Kidney (tissue), 14 donors: ENCODE results near the gene CD27. TPM values are rescaled to one million over a fixed set of nuclear protein-coding genes. Genes with fewer than 3 reads are reported as not detected.
"Not testable (repeated sequence)": the region's sequence is repeated elsewhere in the genome, so short reads cannot be mapped to it uniquely, and the experiment has no call there.

Experiments used
- DNase-seq, 5 donors: peaks; one replicate each; pipeline ENCODE4 v3.0.0-alpha.2; 2013 to 2020
- FAIRE-seq: peaks from 2 replicates; lab custom pipeline; 2012; peaks lifted over from hg19 to GRCh38; lab: Jason Lieb, UNC
- H3K27ac ChIP-seq, 2 donors: one replicate each; pipeline ENCODE4 v1.7.0; 2013; ENCODE audit warnings: low read depth in 2 of 2, low read length in 2 of 2, inconsistent platforms in 1 of 2
- H3K27me3 ChIP-seq: one replicate; pipeline ENCODE4 v1.7.1; 2013; ENCODE audit warnings: low read length, inconsistent platforms; ENCODE audit not compliant: control insufficient read depth, insufficient read depth
- H3K36me3 ChIP-seq, 3 donors: one replicate each; pipeline versions ENCODE4 v1.7.0 to v1.7.1; 2013; ENCODE audit warnings: low read length in 3 of 3, control low read depth in 1 of 3, inconsistent platforms in 1 of 3; ENCODE audit not compliant: insufficient read depth in 3 of 3, control insufficient read depth in 2 of 3
- H3K4me1 ChIP-seq, 3 donors: one replicate each; pipeline versions ENCODE4 v1.7.0 to v1.7.1; 2013; ENCODE audit warnings: low read length in 3 of 3, inconsistent platforms in 1 of 3, low read depth in 1 of 3; ENCODE audit not compliant: control insufficient read depth in 2 of 3, insufficient read depth in 2 of 3
- H3K4me3 ChIP-seq, 3 donors: one replicate each; pipeline versions ENCODE4 v1.7.0 to v1.8.1; 2013; ENCODE audit warnings: low read length in 3 of 3, control low read depth in 1 of 3, inconsistent platforms in 1 of 3
- H3K9ac ChIP-seq, 3 donors: one replicate each; pipeline versions ENCODE4 v1.7.0 to v1.7.1; 2013; ENCODE audit warnings: low read length in 3 of 3, control low read depth in 1 of 3, inconsistent platforms in 1 of 3
- H3K9me3 ChIP-seq, 3 donors: one replicate each; pipeline versions ENCODE4 v1.7.0 to v1.7.1; 2013; ENCODE audit warnings: low read length in 3 of 3, control low read depth in 1 of 3, inconsistent platforms in 1 of 3; ENCODE audit not compliant: control insufficient read depth in 2 of 3, insufficient read depth in 1 of 3
- intact Hi-C: fragments of 100-400 bp; cut with DNase I; formaldehyde crosslinking; loops from one replicate; pipeline ENCODE4 v1.11.1; 2022
- polyA plus RNA-seq: library from polyadenylated mRNA; stranded (reverse); fragments of 350-450 nt; fragmentation: Illumina TruSeq; extraction: RNeasy Lipid Tissue Mini Kit (QIAGEN cat#74804); gene quantifications from one replicate; pipeline ENCODE4 v1.2.3, GENCODE V29; 2014; ENCODE audit warnings: low read depth, low replicate concordance; ENCODE audit not compliant: insufficient read depth
- total RNA-seq: library from RNA; stranded (reverse); fragmentation: NEBNext Ultra II Directional; extraction: Animal tissue kit (Norgen Biotek cat#: 25700); gene quantifications from one replicate; pipeline ENCODE4 v1.2.1, GENCODE V29; 2021
- TF ChIP-seq, protein P1 (sequence below): IDR thresholded peaks from 3 replicates; pipeline ENCODE4 v1.5.1; 2012; ENCODE audit warnings: mild to moderate bottlenecking, moderate library complexity, borderline replicate concordance; ENCODE audit not compliant: insufficient read depth; ENCODE audit errors: extremely low read depth
- donor health status: control.
- donor health status: control.
- donor health status: control.
- donor health status: control.
- donor health status: control.
- donor health status: DM: yes; HTN: yes; CAD: no.
- donor health status: Normal renal cell carcinoma (clear cell type).

The CD27 gene
- total and polyA plus RNA-seq, 2 donors from 2014 or later = 6.6 TPM; not detected in 1

DNA sequence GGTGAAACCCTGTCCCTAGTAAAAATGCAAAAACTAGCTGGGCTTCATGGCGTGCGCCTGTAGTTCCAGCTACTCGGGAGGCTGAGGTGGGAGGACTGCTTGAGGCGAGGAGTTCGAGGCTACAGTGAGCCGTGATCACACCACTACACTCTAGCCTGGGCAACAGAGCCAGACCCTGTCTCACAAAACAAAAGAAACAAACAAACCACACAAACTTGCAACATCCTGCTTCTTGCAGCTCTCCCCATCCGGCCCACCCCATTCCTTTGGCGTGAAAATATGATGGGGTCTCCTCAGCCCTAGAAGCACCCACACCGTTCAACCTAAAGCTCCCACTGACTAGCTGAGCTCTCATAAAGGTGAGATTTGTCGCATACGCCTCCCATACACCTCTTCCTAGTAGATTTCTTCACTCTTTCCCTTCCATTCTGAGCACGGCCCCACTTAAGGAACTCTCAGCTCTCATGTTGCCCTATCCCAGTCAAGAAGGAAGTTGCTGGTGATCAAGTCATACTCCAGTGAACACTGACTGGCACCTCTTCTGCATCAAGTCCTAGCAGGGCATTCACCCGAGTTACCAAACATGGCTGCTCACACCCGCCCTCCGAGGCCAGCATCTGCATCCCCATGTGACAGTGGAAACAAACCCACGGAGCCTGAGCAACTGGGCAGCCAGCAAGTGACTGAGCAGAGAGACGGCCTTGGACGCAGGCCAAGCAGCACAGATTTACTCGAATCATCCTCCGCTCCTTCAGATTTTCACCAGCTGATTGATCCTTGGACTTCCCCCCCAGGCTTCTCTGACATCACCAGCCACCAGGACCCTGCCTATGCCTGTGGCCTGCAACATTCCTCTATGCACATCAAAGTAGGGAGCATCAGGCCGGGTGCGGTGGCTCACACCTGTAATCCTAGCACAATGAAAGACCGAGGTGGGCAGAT lies 18.9 kb upstream of the CD27 start:
- peak in 3 of 5 donors; percentile 21 to 81 (median 42) for DNase-seq
- H3K36me3 ChIP-seq = no peaks in the 10 kb centered on the region
- TF ChIP-seq, protein P1, sequence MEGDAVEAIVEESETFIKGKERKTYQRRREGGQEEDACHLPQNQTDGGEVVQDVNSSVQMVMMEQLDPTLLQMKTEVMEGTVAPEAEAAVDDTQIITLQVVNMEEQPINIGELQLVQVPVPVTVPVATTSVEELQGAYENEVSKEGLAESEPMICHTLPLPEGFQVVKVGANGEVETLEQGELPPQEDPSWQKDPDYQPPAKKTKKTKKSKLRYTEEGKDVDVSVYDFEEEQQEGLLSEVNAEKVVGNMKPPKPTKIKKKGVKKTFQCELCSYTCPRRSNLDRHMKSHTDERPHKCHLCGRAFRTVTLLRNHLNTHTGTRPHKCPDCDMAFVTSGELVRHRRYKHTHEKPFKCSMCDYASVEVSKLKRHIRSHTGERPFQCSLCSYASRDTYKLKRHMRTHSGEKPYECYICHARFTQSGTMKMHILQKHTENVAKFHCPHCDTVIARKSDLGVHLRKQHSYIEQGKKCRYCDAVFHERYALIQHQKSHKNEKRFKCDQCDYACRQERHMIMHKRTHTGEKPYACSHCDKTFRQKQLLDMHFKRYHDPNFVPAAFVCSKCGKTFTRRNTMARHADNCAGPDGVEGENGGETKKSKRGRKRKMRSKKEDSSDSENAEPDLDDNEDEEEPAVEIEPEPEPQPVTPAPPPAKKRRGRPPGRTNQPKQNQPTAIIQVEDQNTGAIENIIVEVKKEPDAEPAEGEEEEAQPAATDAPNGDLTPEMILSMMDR = no peak
- H3K9ac ChIP-seq = no peak overlapping the region
- H3K9me3 ChIP-seq = no peaks in the 10 kb centered on the region
- no peak overlapping the region for H3K4me3 ChIP-seq
- no peak for FAIRE-seq
- H3K27ac ChIP-seq = no peak overlapping the region
- H3K4me1 ChIP-seq = peaks cover 4 to 12% (median 7%) of the 10 kb centered on the region in 3 donors
- H3K27me3 ChIP-seq = no peaks in the 10 kb centered on the region
- intact Hi-C loops = no loop called here

DNA sequence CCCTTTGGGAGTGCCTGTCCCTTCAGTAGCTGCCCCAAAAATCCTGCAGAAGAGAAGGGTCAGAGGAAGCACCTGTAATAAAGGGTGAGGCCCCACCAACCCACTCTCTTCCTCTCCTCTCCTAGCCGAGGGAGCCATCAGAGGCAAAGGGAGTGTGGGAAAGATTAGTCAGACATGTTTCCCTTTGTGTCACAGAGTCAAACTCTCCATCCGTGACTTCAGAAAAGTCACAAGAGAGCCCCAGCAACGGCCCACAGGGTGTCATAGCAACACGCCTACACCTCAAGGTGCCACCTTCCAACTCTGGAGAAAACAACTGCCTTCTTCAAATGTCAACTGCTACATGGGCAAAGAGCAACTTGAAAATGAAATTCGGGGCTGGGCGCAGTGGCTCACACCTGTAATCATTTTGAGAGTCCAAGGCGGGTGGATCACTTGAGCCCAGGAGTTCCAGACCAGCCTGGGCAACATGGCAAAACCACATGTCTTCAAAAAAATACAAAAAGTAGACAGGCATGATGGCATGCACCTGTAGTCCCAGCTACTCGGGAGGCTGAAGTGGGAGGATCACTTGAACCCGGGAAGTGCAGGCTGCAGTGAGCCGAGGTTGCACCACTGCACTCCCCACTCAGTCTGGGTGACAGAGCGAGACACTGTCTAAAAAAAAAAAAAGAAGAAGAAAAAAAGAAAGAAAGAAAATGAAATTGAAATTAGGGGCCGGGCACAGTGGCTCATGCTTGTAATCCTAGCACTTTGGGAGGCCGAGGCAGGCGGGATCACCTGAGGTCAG lies 17.7 kb upstream of the CD27 start:
- intact Hi-C loops = no loop called here
- no peak overlapping the region for H3K27ac ChIP-seq
- H3K4me3 ChIP-seq = no peak overlapping the region
- no peaks in the 10 kb centered on the region for H3K36me3 ChIP-seq
- no peaks in the 10 kb centered on the region for H3K9me3 ChIP-seq
- TF ChIP-seq, protein P1 = no peak
- H3K4me1 ChIP-seq = peaks cover 4 to 16% (median 7%) of the 10 kb centered on the region in 3 donors
- H3K9ac ChIP-seq = no peak overlapping the region
- FAIRE-seq = no peak
- DNase-seq = peak in 3 of 5 donors; percentile 27 to 80 (median 50)
- H3K27me3 ChIP-seq = no peaks in the 10 kb centered on the region

DNA sequence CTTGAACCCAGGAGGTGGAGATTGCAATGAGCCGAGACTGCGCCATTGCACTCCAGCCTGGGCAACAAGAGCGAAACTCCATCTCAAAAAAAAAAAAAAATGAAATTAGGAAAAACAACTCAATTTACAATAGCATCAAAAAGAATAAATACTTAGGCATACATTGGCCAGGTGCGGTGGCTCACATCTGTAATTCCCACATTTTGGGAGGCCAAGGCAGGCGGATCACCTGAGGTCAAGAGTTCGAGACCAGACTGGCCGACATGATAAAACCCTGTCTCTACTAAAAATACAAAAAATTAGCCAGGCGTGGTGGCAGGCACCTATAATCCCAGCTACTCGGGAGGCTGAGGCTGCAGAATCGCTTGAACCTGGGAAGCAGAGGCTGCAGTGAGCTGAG lies 17.0 kb upstream of the CD27 start:
- H3K9ac ChIP-seq, H3K4me3 ChIP-seq, H3K27me3 ChIP-seq, H3K9me3 ChIP-seq, FAIRE-seq, H3K36me3 ChIP-seq, intact Hi-C loops, H3K27ac ChIP-seq: not testable (repeated sequence)
- H3K4me1 ChIP-seq = peaks cover 4 to 16% (median 7%) of the 10 kb centered on the region in 3 donors
- DNase-seq = peak in 1 of 5 donors; percentile 16

- no peak for FAIRE-seq
- Histone ChIP-seq H3K27me3 (no peaks in the 10 kb centered on the region), H3K36me3 (no peaks in the 10 kb centered on the region), H3K4me3 (no peak overlapping the region), H3K27ac (no peak overlapping the region), H3K9me3 (no peaks in the 10 kb centered on the region), H3K4me1 (peaks cover 4 to 16% (median 7%) of the 10 kb centered on the region in 3 donors), H3K9ac (no peak overlapping the region)
- no peak for DNase-seq
- TF ChIP-seq, protein P1 = no peak
- intact Hi-C loops = no loop called here
These were observed 16.4 kb upstream of the CD27 start for GRCh38 chr12:6428326-6428725.
